ENCODE results near the gene RFLNA. TPM values are rescaled to one million over a fixed set of nuclear protein-coding genes. Genes with fewer than 3 reads are reported as not detected.

The RFLNA gene, protein sequence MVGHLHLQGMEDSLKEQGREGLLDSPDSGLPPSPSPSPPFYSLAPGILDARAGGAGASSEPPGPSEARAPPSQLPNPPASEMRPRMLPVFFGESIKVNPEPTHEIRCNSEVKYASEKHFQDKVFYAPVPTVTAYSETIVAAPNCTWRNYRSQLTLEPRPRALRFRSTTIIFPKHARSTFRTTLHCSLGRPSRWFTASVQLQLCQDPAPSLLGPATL
- 2.6 TPM for total RNA-seq

DNA sequence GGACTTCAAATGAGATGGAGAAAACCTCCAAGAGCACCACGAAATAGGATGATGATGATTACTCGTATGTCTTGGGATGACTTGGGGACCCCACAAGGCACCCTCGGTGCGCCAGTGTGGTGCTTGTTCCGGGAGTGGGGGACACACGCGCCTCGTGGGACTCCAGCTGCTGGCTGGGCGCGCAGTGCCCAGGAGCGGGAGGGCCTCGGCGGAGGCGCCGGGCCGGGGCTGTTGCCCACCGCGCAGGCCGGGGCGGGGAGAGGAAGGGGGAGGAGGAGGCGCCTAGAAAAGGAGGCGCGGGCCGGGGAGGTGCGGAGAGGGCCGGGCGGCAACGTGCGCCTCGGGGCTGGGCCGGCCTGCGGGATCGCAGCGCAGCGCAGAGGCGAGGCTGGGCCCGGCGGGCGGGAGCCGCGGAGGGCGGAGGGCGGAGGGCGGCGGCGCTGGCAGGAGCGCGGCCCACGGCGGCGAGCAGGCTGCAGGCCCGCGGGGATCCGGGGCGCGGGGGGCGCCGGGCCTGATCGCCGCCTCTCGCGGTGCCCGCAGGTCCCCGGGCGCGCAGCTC is at the start of gene RFLNA:
TSS of gene RFLNA (plus strand) at position 314 of the 562 bp plus-strand sequence. CDS start 337 bp downstream, outside the sequence.
- no peaks in the 10 kb centered on the region for H3K9me3 ChIP-seq (ENCODE audit: control insufficient read depth in 3 of 3, low read length in 3 of 3)
- H3K4me1 ChIP-seq (ENCODE audit: control insufficient read depth in 3 of 3, insufficient read depth in 3 of 3, low read length in 3 of 3): peaks cover 21 to 30% (median 28%) of the 10 kb centered on the region in 3 donors
- peak within 1 kb of the TSS in 2 of 3 donors; percentile 57 to 73 for H3K4me3 ChIP-seq (ENCODE audit: low read length in 3 of 3)
- peaks cover 0 to 15% (median 4%) of the 10 kb centered on the region in 3 donors for H3K27me3 ChIP-seq (ENCODE audit: control insufficient read depth in 3 of 3, insufficient read depth in 3 of 3, low read length in 3 of 3)
- no peaks in the 10 kb centered on the region for H3K36me3 ChIP-seq (ENCODE audit: control insufficient read depth in 3 of 3, insufficient read depth in 3 of 3, low read length in 3 of 3)
- peak within 1 kb of the TSS; percentile 14 to 72 (median 65) for H3K9ac ChIP-seq (ENCODE audit: low read depth in 1 of 3, low read length in 3 of 3)
- no peak within 1 kb of the TSS for H3K27ac ChIP-seq (ENCODE audit: low read depth, low read length)

GRCh38 chr12:124247331-124247730 is 47.6 kb upstream of the RFLNA start:
- peaks cover 0 to 6% (median 4%) of the 10 kb centered on the region in 3 donors for H3K27me3 ChIP-seq (ENCODE audit: control insufficient read depth in 3 of 3, insufficient read depth in 3 of 3, low read length in 3 of 3)
- H3K4me3 ChIP-seq (ENCODE audit: low read length in 3 of 3): no peak overlapping the region
- H3K36me3 ChIP-seq (ENCODE audit: control insufficient read depth in 3 of 3, insufficient read depth in 3 of 3, low read length in 3 of 3): no peaks in the 10 kb centered on the region
- peaks cover 0 to 7% (median 2%) of the 10 kb centered on the region in 3 donors for H3K9me3 ChIP-seq (ENCODE audit: control insufficient read depth in 3 of 3, low read length in 3 of 3)
- H3K9ac ChIP-seq (ENCODE audit: low read depth in 1 of 3, low read length in 3 of 3): no peak overlapping the region
- no peak overlapping the region for H3K27ac ChIP-seq (ENCODE audit: low read depth, low read length)
- H3K4me1 ChIP-seq (ENCODE audit: control insufficient read depth in 3 of 3, insufficient read depth in 3 of 3, low read length in 3 of 3): no peaks in the 10 kb centered on the region

DNA sequence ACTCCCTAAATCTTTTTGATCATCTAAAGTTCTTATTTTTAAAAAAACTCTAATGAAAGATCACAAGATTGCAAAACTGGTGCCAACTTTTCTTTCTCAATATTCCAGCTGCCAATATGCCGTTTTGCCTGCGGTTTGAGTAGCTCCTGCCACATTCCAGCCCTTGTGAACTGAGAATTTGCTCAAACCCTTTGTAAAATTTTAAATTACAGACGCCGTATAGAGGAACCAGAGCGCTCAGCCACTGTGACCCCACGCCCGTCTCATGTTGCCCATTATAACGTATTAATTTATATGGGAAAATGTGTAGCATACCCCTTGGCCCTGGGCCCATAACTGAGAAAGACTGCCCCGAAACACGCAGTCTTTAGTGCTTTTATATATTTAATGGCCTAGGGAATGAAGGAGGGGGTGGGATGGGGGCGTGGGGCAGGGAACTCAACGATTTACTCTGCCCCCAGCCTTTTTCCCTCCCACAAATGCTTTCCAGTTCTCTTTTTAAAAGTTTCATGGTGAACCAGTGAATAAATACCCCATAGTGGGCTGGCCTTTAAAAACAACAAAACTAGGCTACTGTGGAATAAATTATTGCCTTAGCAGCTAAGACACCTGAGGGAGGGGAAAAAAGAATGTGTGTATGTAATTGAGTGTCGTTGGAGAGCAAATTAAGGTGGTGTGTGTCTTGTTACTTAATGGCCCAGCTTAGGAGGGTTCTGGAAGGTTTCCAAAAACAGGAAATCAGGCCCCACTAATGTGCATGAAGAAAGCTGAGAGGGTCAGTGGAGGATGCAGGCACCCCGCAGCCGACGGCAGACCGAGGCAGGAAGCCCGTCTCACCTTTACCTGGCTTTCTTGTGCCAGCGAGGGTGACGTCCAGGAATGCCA is 45.7 kb upstream of the RFLNA start:
- H3K4me1 ChIP-seq (ENCODE audit: control insufficient read depth in 3 of 3, insufficient read depth in 3 of 3, low read length in 3 of 3): no peaks in the 10 kb centered on the region
- no peak overlapping the region for H3K4me3 ChIP-seq (ENCODE audit: low read length in 3 of 3)
- H3K27me3 ChIP-seq (ENCODE audit: control insufficient read depth in 3 of 3, insufficient read depth in 3 of 3, low read length in 3 of 3): peaks cover 0 to 9% (median 6%) of the 10 kb centered on the region in 3 donors
- no peak overlapping the region for H3K9ac ChIP-seq (ENCODE audit: low read depth in 1 of 3, low read length in 3 of 3)
- no peaks in the 10 kb centered on the region for H3K36me3 ChIP-seq (ENCODE audit: control insufficient read depth in 3 of 3, insufficient read depth in 3 of 3, low read length in 3 of 3)
- peaks cover 0 to 7% (median 2%) of the 10 kb centered on the region in 3 donors for H3K9me3 ChIP-seq (ENCODE audit: control insufficient read depth in 3 of 3, low read length in 3 of 3)
- H3K27ac ChIP-seq (ENCODE audit: low read depth, low read length): no peak overlapping the region

DNA sequence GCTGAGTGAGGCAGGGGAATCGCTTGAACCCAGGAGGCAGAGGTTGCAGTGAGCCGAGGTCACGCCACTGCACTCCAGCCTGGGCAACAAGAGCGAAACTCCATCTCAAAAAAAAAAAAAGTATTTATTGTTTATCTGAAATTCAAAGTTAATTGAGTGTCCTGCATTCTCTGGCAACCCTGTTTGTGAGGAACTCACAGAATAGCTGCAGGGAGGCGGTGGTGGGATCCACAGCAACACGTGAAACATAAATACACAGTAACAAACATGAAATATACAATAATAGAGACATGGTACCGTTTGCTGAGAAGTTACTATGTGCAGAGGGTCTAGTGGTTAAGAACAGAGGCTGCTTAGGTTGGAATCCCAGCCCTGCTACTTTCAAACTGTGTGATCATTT is 43.7 kb upstream of the RFLNA start:
- H3K9me3 ChIP-seq (ENCODE audit: control insufficient read depth in 3 of 3, low read length in 3 of 3): peaks cover 0 to 7% (median under 1%) of the 10 kb centered on the region in 3 donors
- no peaks in the 10 kb centered on the region for H3K36me3 ChIP-seq (ENCODE audit: control insufficient read depth in 3 of 3, insufficient read depth in 3 of 3, low read length in 3 of 3)
- no peak overlapping the region for H3K27ac ChIP-seq (ENCODE audit: low read depth, low read length)
- peaks cover 0 to 12% (median 10%) of the 10 kb centered on the region in 3 donors for H3K27me3 ChIP-seq (ENCODE audit: control insufficient read depth in 3 of 3, insufficient read depth in 3 of 3, low read length in 3 of 3)
- H3K4me1 ChIP-seq (ENCODE audit: control insufficient read depth in 3 of 3, insufficient read depth in 3 of 3, low read length in 3 of 3): no peaks in the 10 kb centered on the region
- H3K9ac ChIP-seq (ENCODE audit: low read depth in 1 of 3, low read length in 3 of 3): no peak overlapping the region
- no peak overlapping the region for H3K4me3 ChIP-seq (ENCODE audit: low read length in 3 of 3)

DNA sequence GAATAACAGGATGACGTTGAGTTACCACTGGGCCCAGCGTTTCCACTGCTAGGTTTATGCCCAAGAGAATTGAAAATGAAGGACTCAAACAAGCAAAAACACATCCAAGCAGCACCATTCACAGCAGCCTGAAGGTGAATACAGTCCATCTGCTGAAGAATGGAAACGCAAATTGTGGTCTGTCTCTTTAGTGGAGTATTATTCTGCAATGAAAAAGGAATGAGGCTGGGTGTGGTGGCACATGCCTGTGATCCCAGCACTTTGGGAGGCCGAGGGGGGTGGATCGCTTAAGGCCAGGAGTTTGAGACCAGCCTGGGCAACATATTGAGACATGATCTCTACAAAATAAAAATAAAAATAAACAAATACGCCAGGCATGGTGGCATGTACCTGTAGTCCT is 41.9 kb upstream of the RFLNA start:
- Histone ChIP-seq H3K4me1 (ENCODE audit: control insufficient read depth in 3 of 3, insufficient read depth in 3 of 3, low read length in 3 of 3) (no peaks in the 10 kb centered on the region), H3K9me3 (ENCODE audit: control insufficient read depth in 3 of 3, low read length in 3 of 3) (no peaks in the 10 kb centered on the region), H3K4me3 (ENCODE audit: low read length in 3 of 3) (no peak overlapping the region), H3K27me3 (ENCODE audit: control insufficient read depth in 3 of 3, insufficient read depth in 3 of 3, low read length in 3 of 3) (peaks cover 5 to 21% (median 21%) of the 10 kb centered on the region in 3 donors), H3K9ac (ENCODE audit: low read depth in 1 of 3, low read length in 3 of 3) (no peak overlapping the region), H3K27ac (ENCODE audit: low read depth, low read length) (no peak overlapping the region), H3K36me3 (ENCODE audit: control insufficient read depth in 3 of 3, insufficient read depth in 3 of 3, low read length in 3 of 3) (no peaks in the 10 kb centered on the region)

- H3K4me1 ChIP-seq (ENCODE audit: control insufficient read depth in 3 of 3, insufficient read depth in 3 of 3, low read length in 3 of 3): no peaks in the 10 kb centered on the region
- no peaks in the 10 kb centered on the region for H3K9me3 ChIP-seq (ENCODE audit: control insufficient read depth in 3 of 3, low read length in 3 of 3)
- H3K27me3 ChIP-seq (ENCODE audit: control insufficient read depth in 3 of 3, insufficient read depth in 3 of 3, low read length in 3 of 3): peaks cover 5 to 22% (median 21%) of the 10 kb centered on the region in 3 donors
- no peak overlapping the region for H3K27ac ChIP-seq (ENCODE audit: low read depth, low read length)
- no peaks in the 10 kb centered on the region for H3K36me3 ChIP-seq (ENCODE audit: control insufficient read depth in 3 of 3, insufficient read depth in 3 of 3, low read length in 3 of 3)
- H3K4me3 ChIP-seq (ENCODE audit: low read length in 3 of 3): no peak overlapping the region
- no peak overlapping the region for H3K9ac ChIP-seq (ENCODE audit: low read depth in 1 of 3, low read length in 3 of 3)
These were observed 40.8 kb upstream of the RFLNA start for GRCh38 chr12:124254126-124254525.

GRCh38 chr12:124259154-124260066 is 35.5 kb upstream of the RFLNA start:
- no peaks in the 10 kb centered on the region for H3K9me3 ChIP-seq (ENCODE audit: control insufficient read depth in 3 of 3, low read length in 3 of 3)
- H3K36me3 ChIP-seq (ENCODE audit: control insufficient read depth in 3 of 3, insufficient read depth in 3 of 3, low read length in 3 of 3): no peaks in the 10 kb centered on the region
- no peak overlapping the region for H3K9ac ChIP-seq (ENCODE audit: low read depth in 1 of 3, low read length in 3 of 3)
- H3K4me1 ChIP-seq (ENCODE audit: control insufficient read depth in 3 of 3, insufficient read depth in 3 of 3, low read length in 3 of 3): no peaks in the 10 kb centered on the region
- H3K4me3 ChIP-seq (ENCODE audit: low read length in 3 of 3): no peak overlapping the region
- peaks cover 7 to 23% (median 14%) of the 10 kb centered on the region in 3 donors for H3K27me3 ChIP-seq (ENCODE audit: control insufficient read depth in 3 of 3, insufficient read depth in 3 of 3, low read length in 3 of 3)
- no peak overlapping the region for H3K27ac ChIP-seq (ENCODE audit: low read depth, low read length)

- H3K9me3 ChIP-seq (ENCODE audit: control insufficient read depth in 3 of 3, low read length in 3 of 3): no peaks in the 10 kb centered on the region
- no peaks in the 10 kb centered on the region for H3K4me1 ChIP-seq (ENCODE audit: control insufficient read depth in 3 of 3, insufficient read depth in 3 of 3, low read length in 3 of 3)
- no peaks in the 10 kb centered on the region for H3K36me3 ChIP-seq (ENCODE audit: control insufficient read depth in 3 of 3, insufficient read depth in 3 of 3, low read length in 3 of 3)
- no peak overlapping the region for H3K9ac ChIP-seq (ENCODE audit: low read depth in 1 of 3, low read length in 3 of 3)
- peaks cover 6 to 12% (median 7%) of the 10 kb centered on the region in 3 donors for H3K27me3 ChIP-seq (ENCODE audit: control insufficient read depth in 3 of 3, insufficient read depth in 3 of 3, low read length in 3 of 3)
- H3K27ac ChIP-seq (ENCODE audit: low read depth, low read length): no peak overlapping the region
- H3K4me3 ChIP-seq (ENCODE audit: low read length in 3 of 3): no peak overlapping the region
These were observed 33.0 kb upstream of the RFLNA start for GRCh38 chr12:124261885-124262284.

- H3K4me3 ChIP-seq (ENCODE audit: low read length in 3 of 3): no peak overlapping the region
- H3K27me3 ChIP-seq (ENCODE audit: control insufficient read depth in 3 of 3, insufficient read depth in 3 of 3, low read length in 3 of 3): peaks cover 2 to 8% (median 4%) of the 10 kb centered on the region in 3 donors
- no peaks in the 10 kb centered on the region for H3K4me1 ChIP-seq (ENCODE audit: control insufficient read depth in 3 of 3, insufficient read depth in 3 of 3, low read length in 3 of 3)
- H3K27ac ChIP-seq (ENCODE audit: low read depth, low read length): no peak overlapping the region
- no peak overlapping the region for H3K9ac ChIP-seq (ENCODE audit: low read depth in 1 of 3, low read length in 3 of 3)
- H3K36me3 ChIP-seq (ENCODE audit: control insufficient read depth in 3 of 3, insufficient read depth in 3 of 3, low read length in 3 of 3): no peaks in the 10 kb centered on the region
- H3K9me3 ChIP-seq (ENCODE audit: control insufficient read depth in 3 of 3, low read length in 3 of 3): no peaks in the 10 kb centered on the region
These were observed 30.7 kb upstream of the RFLNA start for GRCh38 chr12:124264089-124264795.

Data from skeletal muscle tissue (tissue), 4 donors.